BJ (cell line): Measurements from ENCODE around the gene SDK1. TPM values are rescaled to one million over a fixed set of nuclear protein-coding genes. Genes with fewer than 3 reads are reported as not detected.
"Not testable (repeated sequence)": the region's sequence is repeated elsewhere in the genome, so short reads cannot be mapped to it uniquely, and the experiment has no call there.

Experiments
- CTCF ChIA-PET: fragments of 350-600 bp; formaldehyde crosslinking; extraction: SDS; loops from one replicate; lab custom pipeline; 2021; ENCODE audit warnings: antibody characterized with exemption, inconsistent platforms; lab: Yijun Ruan, JAX
- POLR2A ChIA-PET: fragments of 300-600 bp; sonication (Branson Sonifier 250); formaldehyde crosslinking; extraction: SDS; loops from one replicate; lab custom pipeline; 2021; ENCODE audit warnings: antibody characterized with exemption; lab: Charles Lee
- DNase-seq: peaks from one replicate; pipeline ENCODE4 v3.0.0-alpha.2; 2011; ENCODE audit warnings: low read depth
- H3K27me3 ChIP-seq: 2 replicates; pipeline ENCODE4 v1.6.0; 2011; ENCODE audit warnings: low read length; ENCODE audit not compliant: control insufficient read depth, insufficient read depth
- H3K36me3 ChIP-seq: 2 replicates; pipeline ENCODE4 v1.5.1; 2011; ENCODE audit warnings: low read length; ENCODE audit not compliant: control insufficient read depth, insufficient read depth
- H3K4me3 ChIP-seq: 2 replicates; pipeline ENCODE4 v1.5.1; 2011; ENCODE audit warnings: low read depth, mild to moderate bottlenecking, control low read depth, low read length
- polyA plus RNA-seq: library from polyadenylated mRNA; depleted of rRNA; stranded (reverse); fragments of >200 nt; gene quantifications from 2 replicates; pipeline ENCODE4 v1.2.3, GENCODE V29; 2011
- TF ChIP-seq, protein P1 (sequence below): IDR thresholded peaks from 2 replicates; pipeline ENCODE4 v1.5.1; 2011; ENCODE audit warnings: low read depth, mild to moderate bottlenecking, control low read depth, inconsistent platforms, low read length, moderate library complexity; ENCODE audit not compliant: insufficient read depth

The SDK1 gene
- polyA plus RNA-seq, 1 experiment: 0.01 TPM

DNA sequence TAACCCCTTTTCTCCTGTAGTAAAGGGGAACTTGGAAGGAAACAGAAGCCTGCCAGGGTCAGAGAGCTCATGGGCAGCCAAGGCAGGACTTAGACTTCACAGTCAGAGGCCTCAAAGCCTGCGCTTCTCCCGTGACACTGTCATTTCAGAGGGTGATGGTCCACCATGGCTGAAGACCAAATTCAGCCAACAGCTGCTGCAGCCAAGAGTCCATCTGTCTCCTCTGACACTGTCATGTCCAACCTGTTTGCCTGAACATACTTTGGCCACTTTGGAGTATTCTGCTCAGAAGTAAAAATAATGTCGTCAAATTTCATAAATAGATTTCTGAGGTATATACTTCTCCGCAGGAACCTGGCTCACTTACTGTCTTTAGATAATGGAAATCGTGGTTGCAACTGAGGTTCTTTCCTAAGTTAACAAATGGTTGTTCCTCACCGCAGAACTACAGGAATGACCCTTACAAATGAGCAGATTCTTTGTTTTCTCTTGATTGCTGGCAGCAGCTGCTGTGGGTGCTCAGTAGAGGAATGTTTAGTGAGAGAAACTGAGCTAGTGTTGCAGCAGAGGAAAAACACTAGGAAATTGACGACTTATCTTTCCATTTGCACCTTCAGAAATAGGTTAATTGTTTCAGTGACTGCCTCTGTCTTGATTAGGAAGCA, 626.5 kb downstream of the SDK1 start:
- H3K36me3 ChIP-seq: no peaks in the 10 kb centered on the region
- ChIA-PET CTCF (interaction anchor here (0.7 to 1.1 kb wide), 2 partner anchors 11 to 57 kb away, joined by 3 read pairs; no protein-coding TSS in a partner anchor), POLR2A (no interaction called here)
- no peak overlapping the region for H3K4me3 ChIP-seq
- DNase-seq: no peak
- no peaks in the 10 kb centered on the region for H3K27me3 ChIP-seq
- TF ChIP-seq, protein P1, sequence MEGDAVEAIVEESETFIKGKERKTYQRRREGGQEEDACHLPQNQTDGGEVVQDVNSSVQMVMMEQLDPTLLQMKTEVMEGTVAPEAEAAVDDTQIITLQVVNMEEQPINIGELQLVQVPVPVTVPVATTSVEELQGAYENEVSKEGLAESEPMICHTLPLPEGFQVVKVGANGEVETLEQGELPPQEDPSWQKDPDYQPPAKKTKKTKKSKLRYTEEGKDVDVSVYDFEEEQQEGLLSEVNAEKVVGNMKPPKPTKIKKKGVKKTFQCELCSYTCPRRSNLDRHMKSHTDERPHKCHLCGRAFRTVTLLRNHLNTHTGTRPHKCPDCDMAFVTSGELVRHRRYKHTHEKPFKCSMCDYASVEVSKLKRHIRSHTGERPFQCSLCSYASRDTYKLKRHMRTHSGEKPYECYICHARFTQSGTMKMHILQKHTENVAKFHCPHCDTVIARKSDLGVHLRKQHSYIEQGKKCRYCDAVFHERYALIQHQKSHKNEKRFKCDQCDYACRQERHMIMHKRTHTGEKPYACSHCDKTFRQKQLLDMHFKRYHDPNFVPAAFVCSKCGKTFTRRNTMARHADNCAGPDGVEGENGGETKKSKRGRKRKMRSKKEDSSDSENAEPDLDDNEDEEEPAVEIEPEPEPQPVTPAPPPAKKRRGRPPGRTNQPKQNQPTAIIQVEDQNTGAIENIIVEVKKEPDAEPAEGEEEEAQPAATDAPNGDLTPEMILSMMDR: no peak

DNA sequence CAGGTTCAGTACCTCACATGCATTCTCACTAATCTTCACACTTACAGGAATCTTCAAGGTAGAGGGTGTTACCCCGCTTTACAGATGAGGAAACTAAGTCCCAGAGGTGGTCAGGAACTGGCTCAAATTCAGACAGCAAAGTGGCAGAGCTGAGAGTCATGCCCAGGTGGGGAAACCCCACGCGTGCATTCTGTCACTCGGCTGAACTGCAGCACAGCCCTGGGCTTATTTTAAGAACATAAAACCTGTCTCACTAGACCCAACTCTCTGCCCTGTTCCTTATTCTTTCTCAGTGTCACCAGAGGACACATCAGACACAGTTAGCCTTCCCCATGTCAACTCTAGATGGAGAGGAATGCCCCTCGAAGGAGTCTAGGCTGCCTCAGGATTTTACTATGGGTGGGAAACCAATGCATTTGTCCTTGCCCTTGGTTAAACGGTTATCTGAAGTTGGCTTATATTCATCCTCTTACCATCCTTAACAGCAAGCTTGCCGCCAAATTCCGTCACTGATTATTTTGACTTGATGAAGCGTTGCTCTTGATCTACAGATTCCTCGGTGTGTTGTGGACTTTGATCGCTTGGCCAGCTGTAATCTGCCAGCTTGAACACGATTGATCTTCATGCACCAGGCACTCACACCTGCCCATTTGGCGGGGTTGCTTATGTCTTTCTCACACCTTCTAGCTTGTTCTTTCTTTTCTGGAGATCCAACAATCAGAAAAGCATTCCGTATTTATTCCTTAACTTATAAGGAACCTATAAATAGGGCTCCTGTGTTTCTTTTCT, 627.9 kb downstream of the SDK1 start:
- Histone ChIP-seq H3K4me3 (no peak overlapping the region), H3K27me3 (no peaks in the 10 kb centered on the region), H3K36me3 (no peaks in the 10 kb centered on the region)
- no peak for DNase-seq
- ChIA-PET CTCF (no interaction called here), POLR2A (no interaction called here)
- TF ChIP-seq, protein P1: no peak

DNA sequence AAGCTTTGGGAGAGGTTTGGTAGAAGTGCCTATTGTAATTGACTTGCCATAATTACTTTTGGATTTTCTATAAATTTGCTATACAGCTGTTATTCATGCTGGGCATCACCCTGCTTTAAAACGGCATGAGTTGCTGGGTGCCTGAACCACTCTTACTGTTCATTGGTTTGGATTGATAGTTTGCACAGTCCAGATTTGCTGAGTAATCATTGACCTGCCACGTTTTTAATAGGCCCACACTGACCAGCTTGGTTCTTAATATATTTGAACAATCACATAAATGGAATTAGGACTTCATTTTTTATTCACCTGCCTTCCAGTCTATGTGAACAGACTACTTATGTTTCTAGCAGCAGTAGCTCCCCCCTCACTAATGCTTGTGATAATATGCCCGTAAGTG, 630.8 kb downstream of the SDK1 start:
- H3K27me3 ChIP-seq: no peaks in the 10 kb centered on the region
- ChIA-PET POLR2A (no interaction called here), CTCF (no interaction called here)
- DNase-seq: no peak
- TF ChIP-seq, protein P1: no peak
- H3K4me3 ChIP-seq: no peak overlapping the region
- H3K36me3 ChIP-seq: no peaks in the 10 kb centered on the region

DNA sequence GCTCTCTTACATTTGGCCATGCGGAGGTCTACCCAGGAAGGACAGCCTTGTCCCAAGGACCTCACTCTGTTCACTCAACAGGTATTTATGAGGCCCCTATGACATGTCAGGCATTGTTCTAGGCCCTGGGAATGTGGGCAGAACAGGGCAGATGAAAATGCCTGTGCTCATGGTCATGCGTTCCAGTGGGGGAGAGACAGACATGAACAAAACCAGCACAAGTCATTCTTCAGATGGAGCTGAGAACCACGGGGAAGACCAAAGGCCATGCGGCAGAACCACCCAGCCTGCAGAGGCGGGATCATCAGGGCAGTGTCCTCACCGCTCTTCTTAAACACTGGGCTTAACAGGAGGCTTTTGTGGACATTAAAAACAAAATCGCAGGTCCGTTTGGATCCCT, 636.1 kb downstream of the SDK1 start:
- Histone ChIP-seq H3K36me3 (no peaks in the 10 kb centered on the region), H3K27me3 (no peaks in the 10 kb centered on the region), H3K4me3 (no peak overlapping the region)
- POLR2A ChIA-PET: no interaction called here
- DNase-seq: no peak
- TF ChIP-seq, protein P1: no peak
- CTCF ChIA-PET: no interaction called here

DNA sequence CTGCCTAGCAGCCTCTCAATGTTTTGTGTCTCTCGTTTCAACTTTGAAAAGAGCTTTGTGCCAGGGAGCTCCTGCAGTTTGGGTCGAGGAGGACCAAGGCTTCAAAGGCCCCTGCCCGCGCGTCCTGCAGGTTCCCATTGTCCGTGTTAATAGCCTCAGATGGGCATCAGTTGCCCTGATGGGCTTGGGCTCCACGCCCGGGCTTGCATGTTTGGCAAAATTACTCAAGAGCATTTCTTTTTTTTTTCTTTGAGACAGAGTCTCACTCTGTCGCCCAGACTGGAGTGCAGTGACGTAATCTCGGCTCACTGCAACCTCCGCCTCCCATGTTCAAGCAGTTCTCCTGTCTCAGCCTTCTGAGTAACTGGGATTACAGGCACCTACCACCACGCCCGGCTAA, 636.6 kb downstream of the SDK1 start:
- TF ChIP-seq, protein P1: no peak
- H3K4me3 ChIP-seq: no peak overlapping the region
- no peak for DNase-seq
- no peaks in the 10 kb centered on the region for H3K27me3 ChIP-seq
- H3K36me3 ChIP-seq: no peaks in the 10 kb centered on the region
- ChIA-PET CTCF (no interaction called here), POLR2A (no interaction called here)

DNA sequence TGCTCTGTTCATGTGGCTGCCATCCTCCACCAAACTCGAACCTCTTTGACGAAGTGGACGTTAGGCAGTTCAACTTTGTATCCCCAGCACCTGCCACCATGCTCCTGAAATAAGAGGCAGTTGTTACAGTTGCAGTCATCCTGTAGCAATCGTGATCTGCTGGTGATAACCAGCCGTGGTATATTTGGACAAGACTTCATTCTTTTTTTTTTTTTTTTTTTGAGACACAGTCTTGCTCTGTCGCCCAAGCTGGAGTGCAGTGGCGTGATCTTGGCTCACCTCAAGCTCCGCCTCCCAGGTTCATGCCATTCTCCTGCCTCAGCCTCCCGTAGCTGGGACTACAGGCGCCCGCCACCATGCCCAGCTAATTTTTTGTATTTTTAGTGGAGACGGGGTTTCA, 640.7 kb downstream of the SDK1 start:
- POLR2A ChIA-PET, H3K4me3 ChIP-seq, CTCF ChIA-PET, H3K27me3 ChIP-seq, DNase-seq, H3K36me3 ChIP-seq: not testable (repeated sequence)
